Measurements from ENCODE around the gene OR8D1.

Gene OR8D1

GRCh38 chr11:124331873-124332272 is 18.1 kb upstream of the OR8D1 start:
- no peak overlapping the region for H3K4me3 ChIP-seq (replicated peaks in 1 of 2; ENCODE audit: low read depth in 2 of 2, low read length in 2 of 2)
- TF ChIP-seq CTCF (IDR thresholded peaks at IDR 0.05; ENCODE audit: low read depth, low read length), result no peak
- no peak for DNase-seq (ENCODE audit: low read depth in 2 of 2)

GRCh38 chr11:124329787-124330478 is 16.2 kb upstream of the OR8D1 start:
- peak; percentile 5 to 66 for DNase-seq (ENCODE audit: low read depth in 2 of 2)
- no peak overlapping the region for H3K4me3 ChIP-seq (replicated peaks in 1 of 2; ENCODE audit: low read depth in 2 of 2, low read length in 2 of 2)
- no peak for TF ChIP-seq CTCF (IDR thresholded peaks at IDR 0.05; ENCODE audit: low read depth, low read length)

GRCh38 chr11:124327775-124328174 is 14.0 kb upstream of the OR8D1 start:
- no peak for DNase-seq (ENCODE audit: low read depth in 2 of 2)
- TF ChIP-seq CTCF (IDR thresholded peaks at IDR 0.05; ENCODE audit: low read depth, low read length), result no peak
- no peak overlapping the region for H3K4me3 ChIP-seq (replicated peaks in 1 of 2; ENCODE audit: low read depth in 2 of 2, low read length in 2 of 2)

GRCh38 chr11:124322356-124322755 is 8.6 kb upstream of the OR8D1 start:
- no peak for DNase-seq (ENCODE audit: low read depth in 2 of 2)
- TF ChIP-seq CTCF (IDR thresholded peaks at IDR 0.05; ENCODE audit: low read depth, low read length), result no peak
- H3K4me3 ChIP-seq (replicated peaks in 1 of 2; ENCODE audit: low read depth in 2 of 2, low read length in 2 of 2), result no peak overlapping the region

- DNase-seq (ENCODE audit: low read depth in 2 of 2), result no peak
- H3K4me3 ChIP-seq (replicated peaks in 1 of 2; ENCODE audit: low read depth in 2 of 2, low read length in 2 of 2), result no peak within 1 kb of the TSS
Measured at GRCh38 chr11:124320097-124320496, 6.3 kb upstream of the OR8D1 start, which contains the start of gene OR8D2. OR8D2 (minus strand) TSS chr11:124320197; CDS start chr11:124320197, 0 bp downstream.

GRCh38 chr11:124315052-124315451 is 1.3 kb upstream of the OR8D1 start:
- DNase-seq (ENCODE audit: low read depth in 2 of 2), result peak in 1 of 2 donors; percentile 86
- H3K4me3 ChIP-seq (replicated peaks in 1 of 2; ENCODE audit: low read depth in 2 of 2, low read length in 2 of 2), result no peak overlapping the region
- TF ChIP-seq CTCF (IDR thresholded peaks at IDR 0.05; ENCODE audit: low read depth, low read length), result no peak

More at GRCh38 chr11:124320097-124320496, 6.3 kb upstream of the OR8D1 start, which contains the start of gene OR8D2:
- TF ChIP-seq CTCF (IDR thresholded peaks at IDR 0.05; ENCODE audit: low read depth, low read length), result no peak

GRCh38 chr11:124313131-124313530 is 618 bp downstream of the OR8D1 start:
- no peak overlapping the region for H3K4me3 ChIP-seq (replicated peaks in 1 of 2; ENCODE audit: low read depth in 2 of 2, low read length in 2 of 2)
- no peak for DNase-seq (ENCODE audit: low read depth in 2 of 2)
- TF ChIP-seq CTCF (IDR thresholded peaks at IDR 0.05; ENCODE audit: low read depth, low read length), result no peak
